UCSD-AML1 (cell line): ENCODE results near the gene SUSD3.

Experiments
- DNase-seq: peaks from one replicate; lab custom pipeline; 2025; ENCODE audit not compliant: unreplicated experiment; lab: John Stamatoyannopoulos, UW

Gene SUSD3

DNA sequence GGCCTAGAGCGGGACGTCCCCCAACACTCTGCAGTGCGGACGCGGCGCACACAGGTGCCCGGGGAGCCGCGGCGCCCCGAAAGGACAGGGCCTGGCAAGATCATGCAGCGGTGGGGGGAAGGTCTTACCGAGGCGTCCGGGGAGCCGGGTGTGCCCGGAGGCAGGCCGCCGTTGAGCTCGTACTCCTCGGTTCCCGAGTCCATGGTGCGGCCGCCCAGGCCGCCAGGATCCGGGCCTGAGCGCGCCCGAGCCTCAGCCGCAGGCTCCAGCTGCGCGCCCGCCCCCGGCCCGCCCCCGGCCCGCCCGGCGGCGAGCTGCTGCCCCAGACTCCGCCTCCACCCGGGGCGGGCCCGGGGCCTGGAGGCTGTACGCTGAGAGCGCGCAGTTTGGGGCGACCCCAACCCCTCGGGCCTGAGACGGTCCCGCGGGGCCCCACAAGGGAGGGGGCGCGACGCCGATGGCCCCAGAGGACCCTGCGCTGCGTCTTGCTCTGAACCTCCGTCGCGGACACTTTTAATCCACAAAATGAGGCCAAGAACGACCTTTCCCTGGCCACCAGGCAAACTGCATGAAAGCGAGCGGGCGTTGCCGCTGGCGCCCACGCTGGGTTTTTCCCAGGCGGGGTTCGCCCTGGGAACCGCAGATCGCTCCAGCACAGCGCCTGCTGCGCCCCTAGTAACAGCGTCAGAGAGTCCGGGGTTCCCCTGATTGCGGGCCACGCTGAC lies 75.7 kb downstream of the SUSD3 start, which contains the start of gene NINJ1:
TSS of gene NINJ1 (minus strand) at position 237 of the 725 bp plus-strand sequence. CDS start at position 203, 34 bp downstream.
- DNase-seq: peak; percentile 79
